SIG-M5 treated with dmso at 0.1 percent for 504 hours (cell line): ENCODE data around the gene OAS2.
A peak's percentile ranks its signal among the peaks of the same experiment; 100 is the strongest.
"Not testable (repeated sequence)": the region's sequence is repeated elsewhere in the genome, so short reads cannot be mapped to it uniquely, and the experiment has no call there.

ENCODE experiments used
- DNase-seq: peaks from one replicate; lab custom pipeline; 2025; ENCODE audit not compliant: unreplicated experiment; lab: John Stamatoyannopoulos, UW

The OAS2 gene

GRCh38 chr12:112980491-112981158, 2.3 kb downstream of the OAS2 start:
- no peak for DNase-seq

GRCh38 chr12:112985642-112986290, 7.4 kb downstream of the OAS2 start:
- no peak for DNase-seq

DNA sequence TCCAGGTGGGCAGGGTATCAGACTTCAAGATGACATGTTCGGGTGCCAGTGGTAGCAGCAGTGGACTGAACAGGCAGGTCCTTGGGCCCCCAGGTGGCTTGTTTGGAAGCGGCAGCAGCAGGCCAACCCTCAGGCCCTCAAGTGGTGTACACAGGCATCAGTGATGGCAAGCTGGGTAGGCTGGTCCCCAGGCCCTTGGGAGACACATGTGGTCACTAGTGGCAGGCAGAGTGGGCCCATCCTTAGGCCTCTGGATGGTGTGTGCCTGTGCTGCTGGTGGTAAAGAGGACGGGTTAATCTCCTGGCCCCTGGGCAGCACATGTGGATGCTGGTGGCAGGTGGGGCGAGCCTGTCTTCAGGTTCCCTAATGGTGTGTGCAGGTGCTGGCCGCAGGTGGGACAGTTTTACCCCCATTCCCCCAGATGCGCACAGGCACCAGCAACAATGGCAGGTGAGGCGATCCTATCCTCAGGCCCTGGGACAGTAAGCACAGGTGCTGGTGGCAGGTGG, 8.0 kb downstream of the OAS2 start:
- DNase-seq: no peak

- no peak for DNase-seq
These were observed 9.2 kb downstream of the OAS2 start for GRCh38 chr12:112987561-112987960.

- DNase-seq: no peak
These were observed 9.9 kb downstream of the OAS2 start for GRCh38 chr12:112988224-112988623.

GRCh38 chr12:112988823-112989385, 10.6 kb downstream of the OAS2 start:
- not testable (repeated sequence) for DNase-seq

- DNase-seq: no peak
These were observed 11.5 kb downstream of the OAS2 start for GRCh38 chr12:112989806-112990205.

DNA sequence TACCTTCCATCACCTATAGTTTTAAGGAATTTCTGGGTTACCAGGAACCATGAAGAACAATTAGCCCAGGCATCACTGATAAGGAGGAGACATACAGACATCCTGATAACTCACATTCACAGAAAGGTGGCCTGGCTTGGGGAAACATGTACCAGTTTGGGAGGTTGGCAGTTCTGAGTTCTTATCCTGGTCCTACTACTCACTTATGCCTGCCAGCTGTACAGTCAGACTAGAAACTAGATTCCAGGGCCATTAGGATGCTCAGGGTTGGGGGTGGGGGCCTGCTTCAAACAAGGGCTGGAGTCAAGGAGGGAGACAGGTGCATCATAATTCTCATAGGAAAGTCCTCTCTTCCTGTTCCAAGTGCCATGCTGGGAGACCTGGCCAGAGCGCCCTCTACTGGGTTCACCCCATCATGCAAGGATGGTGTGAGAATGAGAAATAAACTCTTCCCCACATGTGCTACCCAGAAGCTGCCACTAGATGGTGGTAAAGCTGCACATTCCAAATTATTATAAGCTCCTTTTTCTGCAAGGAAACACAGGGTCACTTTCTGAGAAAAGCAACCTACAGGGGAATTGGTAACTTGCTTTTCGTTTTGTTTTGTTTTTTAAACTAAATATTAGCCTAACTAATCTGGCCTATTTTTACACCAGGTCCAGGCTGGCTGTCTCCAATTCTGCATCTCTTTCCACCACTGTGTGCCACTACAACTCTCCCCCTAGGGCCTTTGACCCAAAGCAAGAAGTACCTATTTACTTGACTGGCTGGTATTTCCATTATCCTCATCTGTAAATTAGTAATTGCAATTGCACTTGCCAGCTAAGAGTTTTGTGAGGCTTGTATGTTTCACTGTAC, 14.5 kb downstream of the OAS2 start:
- DNase-seq: peak; percentile 69

- no peak for DNase-seq
These were observed 16.7 kb downstream of the OAS2 start for GRCh38 chr12:112995008-112995407.

DNA sequence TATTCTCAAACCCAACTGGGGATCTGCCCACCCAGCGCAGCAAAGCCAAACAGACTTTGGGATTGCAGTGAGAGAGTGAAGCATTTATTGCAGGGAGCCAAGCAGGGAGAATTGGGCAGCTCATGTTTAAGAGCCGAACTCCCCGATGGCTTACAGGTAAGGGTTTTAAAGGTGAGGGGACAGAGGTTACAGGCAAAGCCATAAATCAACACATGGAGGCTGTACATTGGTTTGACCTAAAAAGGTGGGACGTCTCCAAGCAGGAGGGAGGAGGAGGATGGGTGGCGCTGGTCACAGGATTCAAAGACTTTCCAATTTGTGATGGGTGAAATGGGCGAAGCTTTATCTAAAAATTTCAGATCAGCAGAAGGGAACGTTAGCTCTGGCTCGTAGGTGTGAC, 18.2 kb downstream of the OAS2 start:
- no peak for DNase-seq

DNA sequence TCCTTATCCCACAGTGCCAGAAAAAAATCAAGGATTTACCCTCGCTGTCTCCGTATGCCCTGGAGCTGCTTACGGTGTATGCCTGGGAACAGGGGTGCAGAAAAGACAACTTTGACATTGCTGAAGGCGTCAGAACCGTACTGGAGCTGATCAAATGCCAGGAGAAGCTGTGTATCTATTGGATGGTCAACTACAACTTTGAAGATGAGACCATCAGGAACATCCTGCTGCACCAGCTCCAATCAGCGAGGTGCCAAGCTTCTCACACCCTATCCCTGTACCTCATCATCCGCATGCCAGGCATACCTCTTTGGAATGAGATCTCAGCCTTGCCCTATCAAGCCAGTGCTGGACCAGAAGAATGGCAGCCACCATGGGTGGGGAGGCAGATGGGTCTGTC, 19.2 kb downstream of the OAS2 start:
- DNase-seq: no peak

GRCh38 chr12:112998987-112999767, 20.9 kb downstream of the OAS2 start:
- no peak for DNase-seq

DNA sequence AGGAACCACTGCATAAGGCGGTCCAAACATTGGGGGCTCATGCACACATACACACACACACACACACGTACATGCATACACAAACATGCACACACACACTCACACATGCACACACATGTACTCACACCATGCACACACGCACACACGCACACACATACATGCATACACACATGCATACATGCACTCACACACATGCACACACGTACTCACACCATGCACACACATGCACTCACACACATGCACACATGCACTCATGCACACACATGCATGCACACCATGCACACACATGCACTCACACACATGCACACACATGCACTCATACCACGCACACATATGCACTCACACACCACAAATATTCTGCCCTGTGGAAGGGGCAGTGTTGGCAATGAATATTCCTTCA, 22.1 kb downstream of the OAS2 start:
- no peak for DNase-seq

GRCh38 chr12:113002155-113002554, 23.8 kb downstream of the OAS2 start:
- DNase-seq: no peak

GRCh38 chr12:113002676-113003075, 24.4 kb downstream of the OAS2 start:
- DNase-seq: no peak

DNA sequence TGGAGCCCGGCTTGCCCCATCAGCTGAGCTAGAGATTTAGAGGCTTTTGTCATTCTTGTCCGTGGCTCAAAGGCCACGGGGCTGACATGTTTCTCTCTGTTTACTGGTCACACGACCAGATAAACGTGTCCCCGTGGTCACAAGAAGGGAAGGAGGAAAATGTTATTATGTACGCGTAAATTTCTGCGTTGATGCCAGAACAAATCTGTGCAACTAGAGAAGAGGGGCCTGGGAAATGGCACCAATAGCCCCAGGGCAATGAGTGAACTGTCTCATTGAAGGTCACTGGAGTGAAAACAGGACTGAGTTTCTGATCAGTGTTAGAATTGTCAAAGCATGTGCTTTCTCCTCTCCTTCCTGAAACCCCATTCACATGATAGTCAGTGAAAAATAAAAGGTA, 25.3 kb downstream of the OAS2 start:
- DNase-seq: no peak

DNA sequence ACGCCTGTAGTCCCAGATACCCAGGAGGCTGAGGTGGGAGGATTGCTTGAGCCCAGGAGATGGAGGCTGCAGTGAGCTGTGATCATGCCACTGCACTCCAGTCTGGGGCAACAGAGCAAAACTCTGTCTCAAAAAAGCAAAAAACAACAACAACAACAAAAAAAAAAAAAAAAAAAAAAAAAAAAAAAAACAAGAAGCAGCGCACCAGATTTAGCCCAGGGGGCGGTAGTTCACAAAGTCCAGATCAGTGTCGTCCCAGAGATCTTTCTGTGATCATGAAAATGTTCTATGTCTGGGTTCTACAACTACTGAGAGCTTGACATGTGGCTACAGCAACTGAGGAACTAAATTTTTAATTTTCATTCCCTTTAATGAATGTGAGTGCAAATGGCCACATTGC, 27.4 kb downstream of the OAS2 start:
- no peak for DNase-seq

GRCh38 chr12:113006206-113006605, 27.9 kb downstream of the OAS2 start:
- no peak for DNase-seq

DNA sequence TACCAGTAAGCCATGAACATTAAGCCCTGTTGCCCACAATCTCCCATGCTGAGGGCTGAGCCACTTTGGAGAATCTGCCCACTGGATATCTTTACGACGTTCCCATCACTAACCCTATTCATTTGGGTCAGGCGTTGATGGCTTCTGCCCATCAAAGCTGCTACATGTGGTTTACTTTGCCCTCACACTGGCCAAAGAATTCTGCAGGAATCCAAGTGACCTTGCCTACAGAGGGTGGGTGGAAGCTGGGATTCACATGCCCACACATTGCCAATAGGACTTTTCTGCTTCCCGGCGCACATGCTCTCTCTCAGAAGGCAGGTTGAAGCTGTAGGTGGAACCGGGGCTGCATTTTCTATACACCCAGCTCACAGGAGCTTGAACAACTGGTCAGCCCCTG, 28.3 kb downstream of the OAS2 start:
- DNase-seq: no peak

GRCh38 chr12:113007166-113007565, 28.8 kb downstream of the OAS2 start:
- no peak for DNase-seq

GRCh38 chr12:113010701-113011100, 32.4 kb downstream of the OAS2 start:
- no peak for DNase-seq
